ENCODE data around the gene SPTA1.

The SPTA1 gene

GRCh38 chr1:158646465-158646864 lies 40.0 kb downstream of the SPTA1 start:
- no peak for DNase-seq (ENCODE audit: extremely low spot score)
- ChIA-PET CTCF (no interaction called here), POLR2A (no interaction called here)
- no peak for TF ChIP-seq CTCF (IDR thresholded peaks at IDR 0.05; ENCODE audit: control extremely low read depth, extremely low read depth, low read depth, missing control alignments)

- ChIA-PET POLR2A (no interaction called here), CTCF (interaction anchor here (1.4 kb wide), 1 partner anchor 18 kb away, joined by 3 read pairs; no protein-coding TSS in a partner anchor)
- no peak for TF ChIP-seq CTCF (IDR thresholded peaks at IDR 0.05; ENCODE audit: control extremely low read depth, extremely low read depth, low read depth, missing control alignments)
- no peak for DNase-seq (ENCODE audit: extremely low spot score)
Observed at GRCh38 chr1:158644449-158644848, 42.1 kb downstream of the SPTA1 start.

DNA sequence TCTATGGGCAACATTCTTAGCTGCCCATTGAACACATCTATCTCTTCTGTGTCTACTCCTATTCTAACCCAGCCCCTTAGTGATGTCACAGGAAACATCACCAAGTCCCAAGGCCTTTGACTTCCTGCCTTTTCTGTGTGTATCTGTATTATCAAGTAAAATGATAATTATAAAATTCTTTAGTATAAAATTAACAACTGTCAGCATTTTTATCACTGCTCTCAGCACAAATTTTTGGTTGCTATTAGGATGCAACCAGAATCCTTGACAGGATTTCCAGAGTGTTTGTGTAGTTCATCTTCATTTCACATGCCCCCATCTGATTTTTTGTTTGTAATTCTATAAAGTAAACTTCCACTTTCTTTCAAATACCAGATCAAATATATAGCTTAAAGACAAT lies 47.6 kb downstream of the SPTA1 start:
- TF ChIP-seq CTCF (IDR thresholded peaks at IDR 0.05; ENCODE audit: control extremely low read depth, extremely low read depth, low read depth, missing control alignments) = no peak
- ChIA-PET POLR2A (no interaction called here), CTCF (interaction anchor here (0.6 to 0.9 kb wide), 2 partner anchors 21 to 28 kb away, joined by 3 read pairs; no protein-coding TSS in a partner anchor)
- DNase-seq (ENCODE audit: extremely low spot score) = no peak

DNA sequence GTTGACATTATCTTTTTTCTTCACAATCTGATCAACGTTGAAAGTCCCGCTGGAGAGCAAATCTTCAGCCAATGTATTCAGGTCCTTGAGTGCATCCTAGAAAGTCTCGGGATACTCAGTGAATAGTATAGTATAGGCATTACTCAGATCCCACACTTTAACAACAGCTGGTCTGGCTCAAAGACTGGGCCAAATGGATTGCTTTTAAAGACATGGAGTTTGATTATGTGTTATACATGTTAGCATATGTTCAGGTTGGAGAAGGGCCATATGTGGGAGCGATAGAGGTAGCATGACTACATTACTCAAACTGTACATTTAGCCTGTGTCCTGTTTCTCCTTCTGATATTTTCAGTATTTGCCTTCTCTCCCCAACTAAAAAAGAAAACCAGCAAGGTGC lies 48.4 kb downstream of the SPTA1 start:
- no peak for TF ChIP-seq CTCF (IDR thresholded peaks at IDR 0.05; ENCODE audit: control extremely low read depth, extremely low read depth, low read depth, missing control alignments)
- ChIA-PET CTCF (no interaction called here), POLR2A (no interaction called here)
- DNase-seq (ENCODE audit: extremely low spot score) = no peak

DNA sequence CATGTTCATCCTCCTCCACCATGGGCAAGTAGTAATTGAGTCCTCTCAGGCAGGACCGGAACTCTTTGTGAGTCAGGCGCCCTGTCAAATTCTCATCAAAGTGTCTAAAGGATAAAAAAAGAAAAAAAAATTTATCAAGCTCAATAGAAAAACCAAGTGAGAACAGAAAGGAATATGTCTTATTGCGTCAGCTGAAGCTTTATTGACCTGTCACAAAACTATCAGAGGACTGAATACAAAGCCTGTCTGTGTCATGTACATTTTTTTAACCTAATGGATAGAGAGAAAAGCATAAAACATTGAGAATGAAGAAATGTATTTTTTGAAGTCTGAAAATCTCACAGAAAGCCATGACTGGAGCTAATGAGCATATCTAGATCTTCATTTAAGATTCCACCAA lies 72.8 kb downstream of the SPTA1 start:
- ChIA-PET CTCF (no interaction called here), POLR2A (no interaction called here)
- DNase-seq (ENCODE audit: extremely low spot score) = no peak
- no peak for TF ChIP-seq CTCF (IDR thresholded peaks at IDR 0.05; ENCODE audit: control extremely low read depth, extremely low read depth, low read depth, missing control alignments)

DNA sequence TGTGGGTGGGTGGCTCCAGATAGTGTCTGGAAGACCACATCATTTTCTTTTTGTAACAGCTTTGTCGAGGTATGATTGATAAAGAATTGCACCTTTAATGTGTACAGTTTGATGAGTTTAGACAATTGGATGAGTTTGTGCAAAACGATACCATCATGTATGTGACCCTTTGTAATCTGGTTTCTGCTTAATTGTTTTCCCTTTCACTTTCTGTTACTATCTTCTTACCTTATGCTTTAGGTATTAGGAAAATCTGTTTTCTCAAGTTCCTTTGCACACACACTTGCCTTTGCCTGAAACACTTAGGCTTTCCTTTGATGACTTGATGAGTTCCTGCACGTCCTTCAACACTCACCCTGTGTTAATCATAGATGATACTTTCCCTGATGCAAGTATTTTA lies 74.6 kb downstream of the SPTA1 start:
- POLR2A ChIA-PET = no interaction called here
- no peak for DNase-seq (ENCODE audit: extremely low spot score)
- CTCF ChIA-PET = interaction anchor here (1.4 kb wide), 1 partner anchor 9 kb away, joined by 3 read pairs; no protein-coding TSS in a partner anchor
- no peak for TF ChIP-seq CTCF (IDR thresholded peaks at IDR 0.05; ENCODE audit: control extremely low read depth, extremely low read depth, low read depth, missing control alignments)

GRCh38 chr1:158607296-158607695 lies 79.2 kb downstream of the SPTA1 start:
- no peak for TF ChIP-seq CTCF (IDR thresholded peaks at IDR 0.05; ENCODE audit: control extremely low read depth, extremely low read depth, low read depth, missing control alignments)
- DNase-seq (ENCODE audit: extremely low spot score) = no peak
- ChIA-PET CTCF (no interaction called here), POLR2A (no interaction called here)
